Colonic mucosa (tissue), 4 donors: ENCODE measurements around the gene CDK4. TPM values are rescaled to one million over a fixed set of nuclear protein-coding genes. Genes with fewer than 3 reads are reported as not detected.

Experiments
- DNase-seq: peaks from one replicate; pipeline ENCODE4 v3.0.0-alpha.2; 2020
- H3K27ac ChIP-seq: fragments of 200-600 bp; one replicate; pipeline ENCODE4 v1.8.0; 2021
- H3K27me3 ChIP-seq: fragments of 200-600 bp; one replicate; pipeline ENCODE4 v1.8.0; 2021
- H3K36me3 ChIP-seq: fragments of 200-600 bp; one replicate; pipeline ENCODE4 v1.8.0; 2021
- H3K4me1 ChIP-seq: fragments of 200-600 bp; one replicate; pipeline ENCODE4 v1.8.0; 2021; ENCODE audit warnings: mild to moderate bottlenecking
- H3K4me3 ChIP-seq: fragments of 200-600 bp; one replicate; pipeline ENCODE4 v1.8.0; 2021
- H3K9ac ChIP-seq, 2 donors: one replicate each; pipeline ENCODE4 v1.7.0; 2013; ENCODE audit warnings: control low read depth in 2 of 2, low read depth in 2 of 2, low read length in 2 of 2
- H3K9me3 ChIP-seq: fragments of 200-600 bp; one replicate; pipeline ENCODE4 v1.8.0; 2021
- intact Hi-C: fragments of 100-400 bp; cut with DNase I; formaldehyde crosslinking; loops from one replicate; pipeline ENCODE4 v1.14.1; 2022
- total RNA-seq, 2 donors: library from RNA; stranded (reverse); fragmentation: NEBNext Ultra II Directional in 1 of 2; extraction: Animal tissue kit (Norgen Biotek cat#: 25700) in 1 of 2; gene quantifications; one replicate each; pipeline ENCODE4 v1.2.1, GENCODE V29; 2021
- TF ChIP-seq, protein P1 (sequence below): fragments of 200-600 bp; IDR thresholded peaks from one replicate; pipeline ENCODE4 v1.8.0; 2022; ENCODE audit warnings: antibody characterized with exemption, mild to moderate bottlenecking
- donor health status: healthy.
- donor health status: DM: no; HTN: no; CAD: no.
- donor health status: DM: no; HTN: no; CAD: no.

The CDK4 gene
- total RNA-seq, 2 donors from 2014 or later, result 45.7 to 121 TPM

DNA sequence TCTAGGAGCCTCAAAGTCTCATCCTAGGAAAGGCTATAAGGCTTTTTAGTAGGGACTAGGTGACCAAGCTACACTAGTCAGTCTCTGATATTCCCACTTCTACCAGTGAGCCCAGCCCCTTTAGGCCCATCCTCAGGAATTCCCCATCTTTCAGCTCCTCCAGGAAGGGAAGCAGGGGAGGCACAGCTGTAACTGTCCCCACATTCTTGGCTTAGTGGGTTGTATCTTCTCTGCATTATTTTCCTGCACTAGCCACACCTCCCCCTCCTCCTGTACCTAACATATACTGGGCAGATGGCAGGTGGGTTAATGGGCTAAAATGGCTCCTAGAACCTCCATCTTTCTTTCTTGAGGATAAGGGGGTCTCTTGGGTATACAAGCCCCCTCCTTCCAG is 15.2 kb upstream of the CDK4 start:
- no peak overlapping the region for H3K27ac ChIP-seq
- H3K27me3 ChIP-seq, result peaks cover 25% of the 10 kb centered on the region
- TF ChIP-seq, protein P1, sequence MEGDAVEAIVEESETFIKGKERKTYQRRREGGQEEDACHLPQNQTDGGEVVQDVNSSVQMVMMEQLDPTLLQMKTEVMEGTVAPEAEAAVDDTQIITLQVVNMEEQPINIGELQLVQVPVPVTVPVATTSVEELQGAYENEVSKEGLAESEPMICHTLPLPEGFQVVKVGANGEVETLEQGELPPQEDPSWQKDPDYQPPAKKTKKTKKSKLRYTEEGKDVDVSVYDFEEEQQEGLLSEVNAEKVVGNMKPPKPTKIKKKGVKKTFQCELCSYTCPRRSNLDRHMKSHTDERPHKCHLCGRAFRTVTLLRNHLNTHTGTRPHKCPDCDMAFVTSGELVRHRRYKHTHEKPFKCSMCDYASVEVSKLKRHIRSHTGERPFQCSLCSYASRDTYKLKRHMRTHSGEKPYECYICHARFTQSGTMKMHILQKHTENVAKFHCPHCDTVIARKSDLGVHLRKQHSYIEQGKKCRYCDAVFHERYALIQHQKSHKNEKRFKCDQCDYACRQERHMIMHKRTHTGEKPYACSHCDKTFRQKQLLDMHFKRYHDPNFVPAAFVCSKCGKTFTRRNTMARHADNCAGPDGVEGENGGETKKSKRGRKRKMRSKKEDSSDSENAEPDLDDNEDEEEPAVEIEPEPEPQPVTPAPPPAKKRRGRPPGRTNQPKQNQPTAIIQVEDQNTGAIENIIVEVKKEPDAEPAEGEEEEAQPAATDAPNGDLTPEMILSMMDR, result no peak
- no peak overlapping the region for H3K4me3 ChIP-seq
- peaks cover 12% of the 10 kb centered on the region for H3K4me1 ChIP-seq
- intact Hi-C loops, result no loop called here
- DNase-seq, result no peak
- H3K36me3 ChIP-seq, result no peaks in the 10 kb centered on the region
- H3K9ac ChIP-seq, result peak overlapping the region in 1 of 2 donors; percentile 8
- no peaks in the 10 kb centered on the region for H3K9me3 ChIP-seq

DNA sequence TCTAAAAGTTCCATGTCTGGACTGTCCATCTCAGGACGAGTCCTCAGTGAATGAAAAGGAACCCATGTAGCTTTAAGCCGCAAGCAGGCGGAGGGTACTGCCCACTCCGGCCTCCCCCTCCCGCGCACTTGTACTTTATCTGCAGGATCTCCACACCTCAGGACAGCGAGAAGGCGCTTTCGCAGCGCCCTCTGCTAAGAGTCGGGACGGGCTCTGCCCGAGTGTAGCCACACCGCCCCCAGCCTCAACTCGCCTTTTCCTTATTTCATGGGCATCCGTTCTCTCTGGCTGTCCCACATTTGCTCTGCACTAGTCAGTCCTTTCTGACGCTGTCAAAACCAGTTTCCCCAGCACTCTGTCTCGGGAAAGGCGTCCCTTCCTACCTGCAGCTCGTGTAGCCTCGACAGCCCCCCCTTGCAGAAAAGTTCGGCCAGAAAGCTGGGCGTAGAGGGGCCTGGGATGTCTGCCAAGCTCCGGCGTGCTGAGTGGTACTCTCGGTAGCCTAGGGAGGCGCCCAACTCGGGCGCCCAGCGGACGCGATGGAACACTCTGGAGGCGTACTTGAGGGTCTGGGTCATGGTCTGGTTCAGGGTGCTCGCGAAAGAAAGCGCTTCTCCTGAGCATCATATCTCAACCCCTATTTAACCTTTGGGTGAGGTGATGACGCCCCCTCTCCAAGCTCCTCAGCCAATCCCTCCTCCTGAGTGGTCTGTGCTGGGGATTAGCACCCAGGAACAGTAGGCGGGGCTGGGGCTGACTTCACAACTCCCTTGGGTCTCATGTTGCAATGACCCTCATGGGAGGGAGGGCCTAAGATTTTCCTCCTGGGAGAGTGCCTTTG is 14.6 kb upstream of the CDK4 start, which contains the start of gene CYP27B1:
Gene CYP27B1, minus strand, starts transcription at position 615 of the 841 bp plus-strand sequence. Its CDS starts 37 bp downstream, at position 578.
- H3K9ac ChIP-seq, result peak within 1 kb of the TSS; percentile 8 to 47
- H3K36me3 ChIP-seq, result no peaks in the 10 kb centered on the region
- H3K9me3 ChIP-seq, result no peaks in the 10 kb centered on the region
- no peak within 1 kb of the TSS for H3K27ac ChIP-seq
- no peak for DNase-seq
- H3K27me3 ChIP-seq, result peaks cover 25% of the 10 kb centered on the region
- intact Hi-C loops, result no loop called here
- TF ChIP-seq, protein P1, result no peak
- H3K4me3 ChIP-seq, result peak within 1 kb of the TSS; percentile 47
- peaks cover 12% of the 10 kb centered on the region for H3K4me1 ChIP-seq

DNA sequence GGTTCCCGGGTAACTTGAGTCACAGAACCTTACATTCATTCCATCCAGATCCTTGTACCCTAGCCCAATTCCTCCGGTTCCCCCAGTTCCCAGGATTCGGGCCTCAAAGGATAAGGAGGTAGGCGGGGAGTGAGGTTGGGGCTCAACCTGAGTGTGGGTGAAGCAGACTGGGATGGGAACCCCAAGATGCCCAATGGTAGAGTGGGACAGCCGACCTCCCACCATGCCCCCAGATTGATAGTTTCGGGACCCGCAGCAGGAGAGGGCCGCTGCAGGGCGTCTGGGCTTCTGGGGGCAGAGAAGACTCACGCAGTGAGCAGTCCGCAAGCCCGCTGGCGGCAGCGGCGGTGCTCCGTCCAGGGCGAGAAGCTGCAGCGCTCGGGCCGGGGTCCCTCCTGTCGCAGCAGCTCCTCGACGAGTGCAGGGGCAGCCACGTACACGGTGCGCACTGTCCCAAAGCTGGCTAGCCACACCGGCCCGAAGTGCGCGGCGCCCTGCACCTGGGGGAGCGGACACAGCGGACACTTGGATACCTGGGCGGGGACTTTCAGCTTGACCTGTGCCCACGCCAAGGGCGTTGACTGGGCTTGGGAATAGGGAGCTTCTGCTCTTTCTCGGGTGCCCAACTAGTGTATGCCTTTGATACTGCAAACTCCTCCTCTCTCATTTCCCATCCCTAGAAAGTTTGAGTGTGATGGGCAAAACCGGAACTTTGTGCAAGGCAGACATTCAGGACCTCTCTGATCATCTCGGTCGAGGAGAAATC is 13.8 kb upstream of the CDK4 start:
- peaks cover 8% of the 10 kb centered on the region for H3K4me1 ChIP-seq
- peak overlapping the region in 1 of 2 donors; percentile 57 for H3K9ac ChIP-seq
- peak overlapping the region; percentile 47 for H3K4me3 ChIP-seq
- H3K27ac ChIP-seq, result no peak overlapping the region
- TF ChIP-seq, protein P1, result no peak
- no peaks in the 10 kb centered on the region for H3K36me3 ChIP-seq
- H3K27me3 ChIP-seq, result peaks cover 25% of the 10 kb centered on the region
- intact Hi-C loops, result no loop called here
- no peaks in the 10 kb centered on the region for H3K9me3 ChIP-seq
- DNase-seq, result no peak

DNA sequence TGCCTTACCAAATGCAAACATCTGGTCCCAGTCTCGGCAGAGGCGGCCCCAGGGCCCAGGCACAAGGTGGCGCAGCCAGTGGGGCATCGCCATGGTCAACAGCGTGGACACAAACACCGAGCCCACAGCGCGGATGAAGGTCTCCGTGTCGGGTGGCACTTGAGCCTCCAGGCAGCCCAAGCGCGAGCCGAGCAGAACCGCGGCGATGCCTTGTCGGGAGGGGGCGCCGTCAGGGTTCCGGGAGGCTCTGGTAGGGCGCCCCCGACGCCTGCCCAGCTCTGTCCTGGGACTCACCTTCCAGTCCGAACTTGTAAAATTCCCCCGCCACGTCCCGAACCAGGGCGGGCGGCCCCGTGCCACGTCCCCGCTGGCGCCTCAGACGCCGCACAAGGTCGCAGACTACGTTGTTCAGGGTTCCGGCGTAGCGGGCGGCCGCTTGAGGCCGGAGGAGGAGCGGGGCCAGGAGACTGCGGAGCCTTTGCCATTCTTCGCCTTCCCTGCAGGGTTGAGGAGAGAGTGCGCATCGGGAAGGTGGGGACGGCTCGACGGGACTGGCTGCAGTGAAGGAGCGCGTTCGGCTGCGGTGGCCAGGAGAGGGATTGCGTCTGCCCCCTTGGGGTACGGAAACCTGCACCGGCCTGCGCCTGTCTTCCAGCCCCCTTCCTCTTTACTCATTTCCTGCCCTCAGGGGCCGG is 13.0 kb upstream of the CDK4 start:
- H3K9me3 ChIP-seq, result no peaks in the 10 kb centered on the region
- no peak overlapping the region for H3K27ac ChIP-seq
- H3K9ac ChIP-seq, result peak overlapping the region; percentile 57 to 62
- peak; percentile 60 for DNase-seq
- no peaks in the 10 kb centered on the region for H3K36me3 ChIP-seq
- peak overlapping the region; percentile 47 for H3K4me3 ChIP-seq
- peaks cover 8% of the 10 kb centered on the region for H3K4me1 ChIP-seq
- H3K27me3 ChIP-seq, result peaks cover 25% of the 10 kb centered on the region
- TF ChIP-seq, protein P1, result no peak
- intact Hi-C loops, result no loop called here

DNA sequence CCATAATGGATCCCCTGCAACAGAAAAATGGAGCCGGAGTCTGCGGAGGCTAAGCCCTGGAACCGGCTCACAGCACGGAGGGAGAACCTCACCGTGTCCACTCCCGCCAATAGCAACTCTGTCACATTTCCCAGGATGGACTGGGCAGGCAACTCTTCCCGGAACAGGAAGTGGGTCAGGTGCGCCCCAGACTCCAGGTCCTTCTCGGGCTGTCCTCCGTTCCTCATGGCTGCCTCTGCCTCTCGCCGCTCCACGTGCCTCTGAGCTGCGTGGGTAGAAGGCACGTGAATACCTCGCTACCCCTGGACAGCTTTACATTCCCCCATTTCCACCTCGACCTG is 12.5 kb upstream of the CDK4 start:
- peak; percentile 50 for DNase-seq
- peak overlapping the region; percentile 47 for H3K4me3 ChIP-seq
- H3K9me3 ChIP-seq, result no peaks in the 10 kb centered on the region
- no peak overlapping the region for H3K27ac ChIP-seq
- TF ChIP-seq, protein P1, result no peak
- no peaks in the 10 kb centered on the region for H3K36me3 ChIP-seq
- peak overlapping the region; percentile 57 to 62 for H3K9ac ChIP-seq
- H3K27me3 ChIP-seq, result peaks cover 25% of the 10 kb centered on the region
- H3K4me1 ChIP-seq, result peaks cover 8% of the 10 kb centered on the region
- intact Hi-C loops, result no loop called here
